A549 treated with Hydrocortisone at 1 μM for 4 hours (cell line): ENCODE measurements around the gene USP4. TPM values are rescaled to one million over a fixed set of nuclear protein-coding genes. Genes with fewer than 3 reads are reported as not detected.

Source experiments
- total RNA-seq: library from RNA; stranded (reverse); fragments of 200-300 nt; extraction: Qiagen RNA extraction; gene quantifications from 5 replicates; pipeline ENCODE4 v1.2.3, GENCODE V29; 2022

Gene USP4, protein sequence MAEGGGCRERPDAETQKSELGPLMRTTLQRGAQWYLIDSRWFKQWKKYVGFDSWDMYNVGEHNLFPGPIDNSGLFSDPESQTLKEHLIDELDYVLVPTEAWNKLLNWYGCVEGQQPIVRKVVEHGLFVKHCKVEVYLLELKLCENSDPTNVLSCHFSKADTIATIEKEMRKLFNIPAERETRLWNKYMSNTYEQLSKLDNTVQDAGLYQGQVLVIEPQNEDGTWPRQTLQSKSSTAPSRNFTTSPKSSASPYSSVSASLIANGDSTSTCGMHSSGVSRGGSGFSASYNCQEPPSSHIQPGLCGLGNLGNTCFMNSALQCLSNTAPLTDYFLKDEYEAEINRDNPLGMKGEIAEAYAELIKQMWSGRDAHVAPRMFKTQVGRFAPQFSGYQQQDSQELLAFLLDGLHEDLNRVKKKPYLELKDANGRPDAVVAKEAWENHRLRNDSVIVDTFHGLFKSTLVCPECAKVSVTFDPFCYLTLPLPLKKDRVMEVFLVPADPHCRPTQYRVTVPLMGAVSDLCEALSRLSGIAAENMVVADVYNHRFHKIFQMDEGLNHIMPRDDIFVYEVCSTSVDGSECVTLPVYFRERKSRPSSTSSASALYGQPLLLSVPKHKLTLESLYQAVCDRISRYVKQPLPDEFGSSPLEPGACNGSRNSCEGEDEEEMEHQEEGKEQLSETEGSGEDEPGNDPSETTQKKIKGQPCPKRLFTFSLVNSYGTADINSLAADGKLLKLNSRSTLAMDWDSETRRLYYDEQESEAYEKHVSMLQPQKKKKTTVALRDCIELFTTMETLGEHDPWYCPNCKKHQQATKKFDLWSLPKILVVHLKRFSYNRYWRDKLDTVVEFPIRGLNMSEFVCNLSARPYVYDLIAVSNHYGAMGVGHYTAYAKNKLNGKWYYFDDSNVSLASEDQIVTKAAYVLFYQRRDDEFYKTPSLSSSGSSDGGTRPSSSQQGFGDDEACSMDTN
- 11.1 to 19.7 TPM (median 13.7 TPM) in 5 replicates for total RNA-seq

DNA sequence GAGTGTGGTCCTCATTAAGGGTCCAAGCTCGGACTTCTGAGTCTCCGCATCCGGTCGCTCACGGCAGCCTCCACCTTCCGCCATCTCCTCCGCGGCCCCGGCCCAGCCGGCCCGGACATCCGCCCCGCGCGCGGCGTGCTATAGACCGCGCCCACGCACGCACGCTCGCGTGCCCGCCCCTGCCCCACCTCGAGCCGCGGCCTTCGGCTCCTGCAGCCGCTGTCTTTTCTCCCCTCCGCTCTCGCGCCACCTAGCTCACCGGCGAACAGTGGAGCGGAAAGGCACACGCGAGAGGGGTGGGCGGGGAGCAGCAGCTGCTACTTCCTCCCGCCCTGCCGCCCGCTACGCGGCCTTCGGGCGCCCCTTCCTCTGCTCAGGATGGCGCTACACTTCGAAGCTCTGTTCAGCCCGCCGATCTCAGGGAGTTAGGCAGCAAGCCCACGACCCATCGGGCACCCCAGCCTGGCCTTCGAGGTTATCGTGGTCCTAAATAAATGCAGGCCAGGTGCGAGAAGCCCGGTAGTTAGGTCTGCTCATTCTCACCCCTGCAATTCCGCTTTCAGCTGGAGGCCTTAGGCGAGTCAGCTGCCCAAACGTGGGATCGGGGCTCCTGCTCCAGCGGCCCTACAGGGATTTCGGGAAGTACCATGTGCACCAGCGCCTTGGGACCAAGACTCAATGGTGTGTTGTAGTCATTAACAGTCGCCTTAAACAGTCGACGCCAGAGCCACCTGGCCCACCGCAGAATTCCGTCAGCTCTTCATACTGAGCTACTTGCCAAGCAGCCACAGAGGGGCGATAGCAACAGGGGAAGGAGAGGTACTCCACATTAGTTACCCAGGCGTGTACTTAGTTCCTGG is at the start of gene USP4:
TSS of gene USP4 (minus strand) at position 113 of the 860 bp plus-strand sequence. CDS start at position 84, 29 bp downstream.

DNA sequence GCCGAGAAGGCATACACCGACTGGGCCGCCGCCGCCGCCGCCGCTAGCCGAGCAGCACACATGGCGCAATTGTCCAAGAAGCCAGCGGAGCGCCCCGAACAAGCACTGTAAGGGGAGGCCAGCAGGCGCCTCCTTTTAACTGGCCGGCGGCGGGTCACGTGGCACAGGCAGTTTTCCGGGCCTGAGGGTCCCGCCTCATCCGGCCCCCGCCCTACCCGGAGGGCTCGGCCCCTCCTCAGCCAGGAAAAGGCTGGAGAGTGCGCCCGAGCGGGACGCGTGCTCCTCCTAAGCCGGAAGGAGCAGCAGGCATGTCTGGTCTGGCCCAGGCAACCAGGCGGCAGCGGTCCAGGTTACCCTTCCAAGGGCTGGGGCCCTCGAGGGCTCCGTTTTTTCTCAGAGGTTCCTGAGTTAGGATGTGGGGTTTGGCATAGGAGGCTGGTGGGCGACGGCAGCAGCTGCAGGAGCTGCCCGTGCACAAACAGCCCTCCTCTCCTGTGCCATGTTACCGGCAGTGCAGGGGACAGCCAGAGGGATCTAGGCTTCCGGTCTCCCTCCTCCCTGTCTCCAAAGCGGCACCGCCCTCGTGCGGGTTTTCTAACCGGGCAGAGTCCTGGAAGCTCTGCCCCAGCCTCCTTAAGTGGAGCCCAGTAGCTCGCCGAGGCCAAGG is 18.5 kb upstream of the USP4 start, which contains the start of gene GPX1:
TSS of gene GPX1 (minus strand) at position 137 of the 667 bp plus-strand sequence. CDS start at position 62, 75 bp downstream.

DNA sequence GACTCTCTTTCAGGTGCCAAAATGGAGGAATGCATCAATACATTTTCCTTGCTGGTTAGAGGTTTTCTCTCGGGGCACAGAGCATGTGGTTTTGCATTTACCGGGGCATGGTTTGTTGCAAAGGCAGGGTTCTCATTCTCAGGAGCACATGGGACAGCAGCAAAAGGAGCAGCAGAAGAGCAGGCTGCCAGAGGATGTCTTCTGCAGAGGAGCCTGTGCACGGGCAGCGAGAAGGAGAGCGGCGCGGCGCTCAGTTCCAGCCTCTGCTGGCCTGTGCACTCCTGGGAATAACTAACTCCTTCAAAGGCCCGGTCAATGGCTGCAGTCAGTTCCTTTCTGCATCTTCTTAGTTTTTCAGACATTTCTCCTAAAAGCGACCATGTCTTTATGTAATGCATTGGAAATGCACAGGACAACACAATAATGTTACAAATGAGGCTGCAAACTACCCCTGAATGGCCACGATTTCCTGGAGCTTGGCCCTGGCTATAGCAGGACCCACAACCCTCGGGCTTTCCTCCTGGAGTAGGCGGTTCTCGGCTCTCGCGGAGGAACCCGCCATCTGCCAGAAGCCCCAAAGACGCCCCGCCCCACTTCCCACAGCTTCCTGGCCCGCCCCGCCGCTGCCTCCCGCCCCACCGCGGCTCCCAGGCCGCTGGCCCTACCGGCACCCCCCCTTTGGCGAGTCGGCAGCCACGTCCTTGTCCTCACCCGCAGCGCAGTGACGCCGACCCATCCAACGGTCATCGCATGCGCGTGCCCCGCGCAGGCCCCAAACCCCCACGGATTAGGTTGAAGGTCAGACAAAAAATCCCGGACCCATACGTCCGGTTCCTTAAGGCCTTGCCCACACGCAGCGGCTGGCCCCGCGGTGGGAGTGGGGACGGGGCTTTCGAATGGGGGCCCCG is 63.1 kb downstream of the USP4 start, which contains the start of gene C3orf62:
TSS of gene C3orf62 (minus strand) at position 758 of the 908 bp plus-strand sequence. CDS start at position 398, 360 bp downstream.

Other genes starting within 250 kb of the USP4 start
- gene QRICH1, start 246.0 kb downstream of the USP4 start, total RNA-seq = 35.1 to 42.1 TPM (median 35.9 TPM) in 5 replicates
- 121 to 163 TPM (median 145 TPM) in 5 replicates for gene QARS1, start 235.3 kb downstream of the USP4 start, total RNA-seq
- gene USP19, start 219.2 kb downstream of the USP4 start, total RNA-seq = 20.0 to 23.6 TPM (median 21.9 TPM) in 5 replicates
- gene LAMB2, start 207.0 kb downstream of the USP4 start, total RNA-seq = 92.5 to 109 TPM (median 101 TPM) in 5 replicates
- 11.6 to 15.2 TPM (median 14.6 TPM) in 5 replicates for gene CCDC71, start 173.7 kb downstream of the USP4 start, total RNA-seq
- gene KLHDC8B, start 168.5 kb downstream of the USP4 start, total RNA-seq = 3.2 to 6.7 TPM (median 5.4 TPM) in 5 replicates
- 1.5 to 2.4 TPM (median 2.2 TPM) in 5 replicates for gene C3orf62, start 62.8 kb downstream of the USP4 start, total RNA-seq
- gene GPX1, start 18.3 kb upstream of the USP4 start, total RNA-seq = 219 to 307 TPM (median 282 TPM) in 5 replicates
- gene RHOA, start 71.9 kb upstream of the USP4 start, total RNA-seq = 440 to 561 TPM (median 464 TPM) in 5 replicates
- gene TCTA, start 72.4 kb upstream of the USP4 start, total RNA-seq = 22.2 to 23.7 TPM (median 22.7 TPM) in 5 replicates
- gene AMT, start 82.4 kb upstream of the USP4 start, total RNA-seq = 0.23 to 0.38 TPM (median 0.25 TPM) in 5 replicates
- 5.6 to 6.8 TPM (median 5.9 TPM) in 5 replicates for gene NICN1, start 89.3 kb upstream of the USP4 start, total RNA-seq
- 46.8 to 68.1 TPM (median 59.8 TPM) in 5 replicates for gene DAG1, start 130.2 kb upstream of the USP4 start, total RNA-seq
- 0.11 to 0.33 TPM (median 0.14 TPM) in 5 replicates for gene BSN, start 214.4 kb upstream of the USP4 start, total RNA-seq